Ecto neural progenitor cell (in vitro differentiated cells): Measurements from ENCODE around the gene LRRFIP1.
"Not testable (repeated sequence)": the region's sequence is repeated elsewhere in the genome, so short reads cannot be mapped to it uniquely, and the experiment has no call there.

Experiments used
- DNase-seq: peaks from one replicate; pipeline ENCODE4 v3.0.0-alpha.2; 2018; ENCODE audit warnings: low spot score

The LRRFIP1 gene

GRCh38 chr2:237686659-237687136 lies 59.3 kb downstream of the LRRFIP1 start:
- no peak for DNase-seq

GRCh38 chr2:237688081-237688480 lies 60.7 kb downstream of the LRRFIP1 start:
- DNase-seq: no peak

GRCh38 chr2:237688541-237688940 lies 61.2 kb downstream of the LRRFIP1 start:
- DNase-seq: not testable (repeated sequence)

GRCh38 chr2:237689336-237690131 lies 62.1 kb downstream of the LRRFIP1 start:
- no peak for DNase-seq

- DNase-seq: peak; percentile 76
Observed at GRCh38 chr2:237691029-237691907, 63.9 kb downstream of the LRRFIP1 start.

- DNase-seq: peak; percentile 97
Observed at GRCh38 chr2:237691908-237692600, 64.7 kb downstream of the LRRFIP1 start.

GRCh38 chr2:237692601-237693290 lies 65.4 kb downstream of the LRRFIP1 start:
- no peak for DNase-seq

GRCh38 chr2:237693291-237693994 lies 66.1 kb downstream of the LRRFIP1 start:
- DNase-seq: no peak

- no peak for DNase-seq
Observed at GRCh38 chr2:237694415-237695194, 67.2 kb downstream of the LRRFIP1 start.

- no peak for DNase-seq
Observed at GRCh38 chr2:237695201-237695780, 67.9 kb downstream of the LRRFIP1 start.

GRCh38 chr2:237696461-237696860 lies 69.1 kb downstream of the LRRFIP1 start:
- no peak for DNase-seq

GRCh38 chr2:237697586-237698357 lies 70.4 kb downstream of the LRRFIP1 start:
- DNase-seq: no peak

GRCh38 chr2:237698358-237698694 lies 70.9 kb downstream of the LRRFIP1 start:
- DNase-seq: no peak

GRCh38 chr2:237699870-237700511 lies 72.6 kb downstream of the LRRFIP1 start:
- DNase-seq: no peak

- DNase-seq: no peak
Observed at GRCh38 chr2:237700512-237701032, 73.2 kb downstream of the LRRFIP1 start.

GRCh38 chr2:237701033-237701858 lies 73.9 kb downstream of the LRRFIP1 start:
- DNase-seq: no peak

- DNase-seq: peak; percentile 37
Observed at GRCh38 chr2:237701859-237702390, 74.5 kb downstream of the LRRFIP1 start.
